Skin epidermis (tissue), 12 donors: ENCODE results near the gene SBDS.
A peak's percentile ranks its signal among the peaks of the same experiment; 100 is the strongest.
"Not testable (repeated sequence)": the region's sequence is repeated elsewhere in the genome, so short reads cannot be mapped to it uniquely, and the experiment has no call there.

Source experiments
- H3K27ac ChIP-seq, 21 experiments: fragments of 200-600 bp; sonication (generic) in 11 of 21; one replicate each; pipeline ENCODE4 v1.5.0; 2020; ENCODE audit warnings: mild to moderate bottlenecking in 3 of 21, inconsistent platforms in 2 of 21, moderate library complexity in 2 of 21
- H3K4me3 ChIP-seq, 7 experiments: fragments of 200-600 bp; sonication (generic) in 2 of 7; one replicate each; pipeline ENCODE4 v1.5.0; 2020; ENCODE audit warnings: inconsistent platforms in 2 of 7, mild to moderate bottlenecking in 2 of 7, moderate library complexity in 1 of 7

The SBDS gene

GRCh38 chr7:66995050-66995776, at the start of gene SBDS:
TSS of gene SBDS (minus strand) at chr7:66995586. CDS start at chr7:66995417, 169 bp downstream.
- peak within 1 kb of the TSS; percentile 80 to 100 (median 94) for H3K27ac ChIP-seq
- H3K4me3 ChIP-seq = peak within 1 kb of the TSS; percentile 60 to 91 (median 81)

- peak overlapping the region in 2 of 21 experiments; percentile 14 to 16 for H3K27ac ChIP-seq
- H3K4me3 ChIP-seq = not testable (repeated sequence)
Observed at GRCh38 chr7:67043559-67043930, 48.2 kb upstream of the SBDS start.

- H3K4me3 ChIP-seq = not testable (repeated sequence)
- peak overlapping the region in 7 of 21 experiments; percentile 15 to 68 (median 56) for H3K27ac ChIP-seq
Observed at GRCh38 chr7:67042781-67043558, 47.6 kb upstream of the SBDS start.

GRCh38 chr7:67040832-67041231, 45.4 kb upstream of the SBDS start:
- not testable (repeated sequence) for H3K4me3 ChIP-seq, H3K27ac ChIP-seq

GRCh38 chr7:67036432-67037395, 41.3 kb upstream of the SBDS start:
- H3K4me3 ChIP-seq, H3K27ac ChIP-seq: not testable (repeated sequence)

GRCh38 chr7:67033251-67033650, 37.9 kb upstream of the SBDS start:
- no peak overlapping the region for H3K27ac ChIP-seq
- H3K4me3 ChIP-seq = no peak overlapping the region

GRCh38 chr7:67031685-67032084, 36.3 kb upstream of the SBDS start:
- not testable (repeated sequence) for H3K27ac ChIP-seq, H3K4me3 ChIP-seq

GRCh38 chr7:67025459-67025858, 30.1 kb upstream of the SBDS start:
- H3K27ac ChIP-seq, H3K4me3 ChIP-seq: not testable (repeated sequence)

- Histone ChIP-seq H3K27ac (peak overlapping the region in 4 of 21 experiments; percentile 54 to 77 (median 67)), H3K4me3 (no peak overlapping the region)
Observed at GRCh38 chr7:67022511-67022910, 27.1 kb upstream of the SBDS start.

- Histone ChIP-seq H3K4me3 (no peak overlapping the region), H3K27ac (peak overlapping the region in 1 of 21 experiments; percentile 40)
Observed at GRCh38 chr7:67021260-67021659, 25.9 kb upstream of the SBDS start.

- no peak overlapping the region for H3K27ac ChIP-seq
- H3K4me3 ChIP-seq = no peak overlapping the region
Observed at GRCh38 chr7:67019562-67020390, 24.4 kb upstream of the SBDS start.

GRCh38 chr7:67018940-67019339, 23.6 kb upstream of the SBDS start:
- Histone ChIP-seq H3K27ac (no peak overlapping the region), H3K4me3 (no peak overlapping the region)

- H3K4me3 ChIP-seq, H3K27ac ChIP-seq: not testable (repeated sequence)
Observed at GRCh38 chr7:67017971-67018370, 22.6 kb upstream of the SBDS start.

- H3K27ac ChIP-seq, H3K4me3 ChIP-seq: not testable (repeated sequence)
Observed at GRCh38 chr7:67014076-67014622, 18.8 kb upstream of the SBDS start.

- H3K4me3 ChIP-seq, H3K27ac ChIP-seq: not testable (repeated sequence)
Observed at GRCh38 chr7:67009677-67010076, 14.3 kb upstream of the SBDS start.

- Histone ChIP-seq H3K27ac (no peak overlapping the region), H3K4me3 (no peak overlapping the region)
Observed at GRCh38 chr7:67008260-67008659, 12.9 kb upstream of the SBDS start.

GRCh38 chr7:67006965-67007364, 11.6 kb upstream of the SBDS start:
- H3K4me3 ChIP-seq = no peak overlapping the region
- no peak overlapping the region for H3K27ac ChIP-seq

- not testable (repeated sequence) for H3K4me3 ChIP-seq, H3K27ac ChIP-seq
Observed at GRCh38 chr7:67004145-67004544, 8.8 kb upstream of the SBDS start.
